HepG2 (cell line): ENCODE results near the gene ZCCHC7.

Experiments used
- BHLHE40 ChIP-seq: IDR thresholded peaks from 2 replicates; pipeline ENCODE4 v1.6.1; 2011; ENCODE audit warnings: low read length, improper control_type of control experiment
- NBN ChIP-seq: fragments of 450-650 bp; conservative IDR thresholded peaks from 2 replicates; pipeline ENCODE4 v1.6.1; 2017
- ZBTB33 ChIP-seq: sonication (generic); formaldehyde crosslinking; IDR thresholded peaks from 2 replicates; pipeline ENCODE4 v1.4.0; 2020; ENCODE audit warnings: missing genetic modification reagents
- ZNF292 ChIP-seq: sonication (generic); formaldehyde crosslinking; IDR thresholded peaks from 2 replicates; pipeline ENCODE4 v1.8.1; 2022; ENCODE audit warnings: mild to moderate bottlenecking, low read depth, missing genetic modification reagents, borderline replicate concordance

DNA sequence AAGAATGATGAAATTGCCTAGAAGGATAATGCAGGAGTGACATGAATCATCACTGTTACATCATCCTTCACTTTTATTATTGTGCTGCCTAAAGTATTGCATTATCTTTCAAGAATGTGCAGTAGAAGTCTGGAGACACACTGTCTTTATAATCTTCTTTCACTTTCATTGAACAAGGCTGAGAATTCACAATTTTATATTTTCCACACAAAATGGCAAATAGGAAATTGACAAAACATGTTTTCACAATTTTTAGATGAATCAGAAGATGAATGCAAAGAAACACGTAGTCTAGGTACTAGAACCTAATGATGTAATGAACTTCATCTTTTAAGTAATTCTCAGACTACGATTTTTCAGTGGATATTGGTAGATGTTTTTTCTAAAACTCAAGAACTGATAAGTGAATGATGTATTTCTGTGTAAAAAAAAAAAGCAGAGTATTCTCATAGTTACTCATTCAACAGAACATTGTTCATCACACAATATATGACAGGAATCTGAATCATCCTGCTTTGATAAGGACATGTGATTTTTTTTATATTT is 170.6 kb downstream of the ZCCHC7 start:
- TF ChIP-seq BHLHE40, result no peak
- no peak for TF ChIP-seq ZBTB33 (CRISPR knock-in tag)
- TF ChIP-seq NBN, result no peak
- TF ChIP-seq ZNF292, result no peak
